ENCODE data around the gene PPT2.
"Not testable (repeated sequence)": the region's sequence is repeated elsewhere in the genome, so short reads cannot be mapped to it uniquely, and the experiment has no call there.

PPT2 gene

GRCh38 chr6:32190911-32191677 is 37.2 kb downstream of the PPT2 start:
- no peak for DNase-seq

GRCh38 chr6:32191696-32192607 is 38.0 kb downstream of the PPT2 start:
- DNase-seq = no peak

GRCh38 chr6:32192608-32193039 is 38.7 kb downstream of the PPT2 start, which contains the start of gene GPSM3:
Gene GPSM3, minus strand, starts transcription at chr6:32192643. Its CDS starts 130 bp downstream, at chr6:32192513.
- DNase-seq = no peak

- DNase-seq = not testable (repeated sequence)
Measured at GRCh38 chr6:32193096-32193495, 39.2 kb downstream of the PPT2 start.

GRCh38 chr6:32194388-32194787 is 40.4 kb downstream of the PPT2 start:
- DNase-seq = no peak

GRCh38 chr6:32194825-32195651 is 41.1 kb downstream of the PPT2 start:
- DNase-seq = no peak

- peak; percentile 91 for DNase-seq
Measured at GRCh38 chr6:32195652-32195901, 41.6 kb downstream of the PPT2 start.

- no peak for DNase-seq
Measured at GRCh38 chr6:32195902-32196681, 42.2 kb downstream of the PPT2 start.

GRCh38 chr6:32196682-32197616 is 43.0 kb downstream of the PPT2 start:
- DNase-seq = no peak

- no peak for DNase-seq
Measured at GRCh38 chr6:32198345-32198696, 44.4 kb downstream of the PPT2 start.

- DNase-seq = no peak
Measured at GRCh38 chr6:32198866-32199265, 44.9 kb downstream of the PPT2 start.

GRCh38 chr6:32200711-32201475 is 47.0 kb downstream of the PPT2 start:
- DNase-seq = no peak

GRCh38 chr6:32202186-32202585 is 48.2 kb downstream of the PPT2 start:
- no peak for DNase-seq

GRCh38 chr6:32203426-32204267 is 49.7 kb downstream of the PPT2 start:
- no peak for DNase-seq

GRCh38 chr6:32204268-32204715 is 50.4 kb downstream of the PPT2 start:
- no peak for DNase-seq

GRCh38 chr6:32208996-32209395 is 55.1 kb downstream of the PPT2 start:
- DNase-seq = no peak

GRCh38 chr6:32210191-32210601 is 56.3 kb downstream of the PPT2 start:
- no peak for DNase-seq

- not testable (repeated sequence) for DNase-seq
Measured at GRCh38 chr6:32211432-32211831, 57.5 kb downstream of the PPT2 start.

- DNase-seq = no peak
Measured at GRCh38 chr6:32212076-32212760, 58.3 kb downstream of the PPT2 start.
